ENCODE data around the gene PLCB2. TPM values are rescaled to one million over a fixed set of nuclear protein-coding genes. Genes with fewer than 3 reads are reported as not detected.

The PLCB2 gene
- total RNA-seq, 1 experiment from 2014 or later, result 7.4 TPM

- Histone ChIP-seq H3K56ac (ENCODE audit: insufficient read length, low read depth, low read length) (no peak overlapping the region), H4K5ac (ENCODE audit: insufficient read length, low read depth, low read length) (no peak overlapping the region), H4K91ac (ENCODE audit: insufficient read length, low read depth, low read length) (no peak overlapping the region), H4K8ac (replicated peaks; ENCODE audit: insufficient read length, low read depth, low read length) (no peak overlapping the region), H3K4ac (ENCODE audit: low read depth, low read length) (no peak overlapping the region), H3T11ph (ENCODE audit: low read length) (no peak overlapping the region), H4K20me1 (ENCODE audit: control insufficient read depth, insufficient read depth, insufficient read length) (no peaks in the 10 kb centered on the region), H3K14ac (ENCODE audit: insufficient read depth, low read length) (no peak overlapping the region), H2BK20ac (ENCODE audit: low read depth, low read length, poor library complexity, severe bottlenecking) (no peak overlapping the region), H3K27me3 (ENCODE audit: insufficient read depth, low read length) (no peaks in the 10 kb centered on the region), H3K23ac (ENCODE audit: insufficient read length, low read depth, low read length) (no peak overlapping the region), H3K9ac (ENCODE audit: extremely low read depth, insufficient read length, low read length) (no peak overlapping the region), H2BK120ac (ENCODE audit: low read depth, low read length, poor library complexity, severe bottlenecking) (no peak overlapping the region), H3K4me1 (ENCODE audit: insufficient read depth, low read length) (no peaks in the 10 kb centered on the region; the same call in 1 of the 2 replicates), H2BK5ac (ENCODE audit: insufficient read length, low read length) (no peak overlapping the region), H3K4me2 (ENCODE audit: insufficient read depth, insufficient read length, low read length) (no peak overlapping the region), H2AFZ (ENCODE audit: low read length) (no peak overlapping the region), H3K9me3 (ENCODE audit: control insufficient read depth, low read depth, low read length) (no peaks in the 10 kb centered on the region), H3K79me2 (ENCODE audit: insufficient read depth, low read length) (no peaks in the 10 kb centered on the region), H3K18ac (ENCODE audit: insufficient read length, low read depth, low read length) (no peak overlapping the region), H3K23me2 (ENCODE audit: insufficient read length, low read depth, low read length, poor library complexity, severe bottlenecking) (peaks cover 8% of the 10 kb centered on the region), H2AK5ac (ENCODE audit: insufficient read length, low read length) (no peak overlapping the region), H3K79me1 (ENCODE audit: insufficient read depth, low read depth, low read length, poor library complexity, severe bottlenecking) (no peaks in the 10 kb centered on the region), H2BK15ac (ENCODE audit: low read depth, low read length) (no peak overlapping the region), H3K27ac (ENCODE audit: insufficient read length, low read depth, low read length) (no peak overlapping the region), H2BK12ac (ENCODE audit: insufficient read length, low read depth, low read length) (no peak overlapping the region)
- no peak for DNase-seq
- no CpG with 5 or more reads among the region's 9 CpGs for WGBS (ENCODE audit: extremely low coverage, insufficient read length, low lambda C conversion rate)
- Mint-ChIP-seq H3K27ac (no peak overlapping the region), H3K9me3 (no peaks in the 10 kb centered on the region), H3K4me3 (no peak overlapping the region), H3K36me3 (ENCODE audit: insufficient read depth in 1 of 3, low read depth in 3 of 3) (no peaks in the 10 kb centered on the region; a peak in 1 of 7 replicates), H3K27me3 (ENCODE audit: low read depth) (peaks cover 9% of the 10 kb centered on the region), H3K4me1 (peaks cover 28 to 29% of the 10 kb centered on the region in 2 experiments)
- TF ChIP-seq CTCF (conservative IDR thresholded peaks at IDR 0.05), result no peak
Observed at GRCh38 chr15:40243126-40243810, 64.5 kb downstream of the PLCB2 start.

Measured in H9 (cell line).